Neural progenitor cell (in vitro differentiated cells): ENCODE data around the gene RALGDS. TPM values are rescaled to one million over a fixed set of nuclear protein-coding genes. Genes with fewer than 3 reads are reported as not detected.

Source experiments
- DNase-seq: peaks from one replicate; pipeline ENCODE4 v3.0.0-alpha.2; 2016; ENCODE audit warnings: low spot score
- H2AFZ ChIP-seq: fragments of 200-600 bp; sonication (generic); replicated peaks from 2 replicates; pipeline ENCODE4 v1.6.1; 2016; ENCODE audit warnings: antibody characterized with exemption
- H3F3A ChIP-seq: fragments of 200-600 bp; sonication (generic); 2 replicates; pipeline ENCODE4 v1.6.1; 2016; ENCODE audit warnings: antibody characterized with exemption, low read depth
- H3K27ac ChIP-seq: fragments of 200-600 bp; sonication (generic); 2 replicates; pipeline ENCODE4 v1.5.1; 2016; ENCODE audit warnings: mild to moderate bottlenecking
- H3K27me3 ChIP-seq: fragments of 200-600 bp; sonication (generic); 2 replicates; pipeline ENCODE4 v1.6.1; 2016; ENCODE audit warnings: mild to moderate bottlenecking, moderate library complexity
- H3K36me3 ChIP-seq: fragments of 200-600 bp; sonication (generic); 2 replicates; pipeline ENCODE4 v1.5.1; 2016
- H3K4me1 ChIP-seq: fragments of 200-600 bp; sonication (generic); 2 replicates; pipeline ENCODE4 v1.6.1; 2016; ENCODE audit warnings: mixed run types
- H3K4me2 ChIP-seq: fragments of 200-600 bp; sonication (generic); 2 replicates; pipeline ENCODE4 v1.6.1; 2016
- H3K4me3 ChIP-seq: fragments of 200-600 bp; sonication (generic); 2 replicates; pipeline ENCODE4 v1.5.1; 2016
- H3K79me2 ChIP-seq: fragments of 200-600 bp; sonication (generic); 2 replicates; pipeline ENCODE4 v1.6.1; 2016; ENCODE audit warnings: low read depth
- H3K9ac ChIP-seq: fragments of 200-600 bp; sonication (generic); 2 replicates; pipeline ENCODE4 v1.6.1; 2016
- H3K9me3 ChIP-seq: fragments of 200-600 bp; sonication (generic); 2 replicates; pipeline ENCODE4 v1.5.1; 2016; ENCODE audit warnings: low read depth
- H4K20me1 ChIP-seq: fragments of 200-600 bp; sonication (generic); 2 replicates; pipeline ENCODE4 v1.6.1; 2016; ENCODE audit warnings: low read depth
- H3K27ac Mint-ChIP-seq: 3 replicates; pipeline ENCODE4 v1.8.0; 2021; ENCODE audit warnings: mixed read lengths
- H3K27me3 Mint-ChIP-seq: 2 replicates; pipeline ENCODE4 v1.8.0; 2022; ENCODE audit warnings: low read depth, mild to moderate bottlenecking, inconsistent platforms, moderate library complexity, mixed read lengths; ENCODE audit not compliant: insufficient read depth
- H3K36me3 Mint-ChIP-seq: 3 replicates; pipeline ENCODE4 v1.8.0; 2021; ENCODE audit warnings: mixed read lengths
- H3K4me1 Mint-ChIP-seq: 3 replicates; pipeline ENCODE4 v1.8.0; 2021; ENCODE audit warnings: mixed read lengths
- H3K4me3 Mint-ChIP-seq: 3 replicates; pipeline ENCODE4 v1.8.0; 2021; ENCODE audit warnings: mild to moderate bottlenecking, moderate library complexity, mixed read lengths
- H3K9me3 Mint-ChIP-seq: 3 replicates; pipeline ENCODE4 v1.8.0; 2020; ENCODE audit warnings: mixed read lengths
- EZH2 ChIP-seq: fragments of 200-600 bp; sonication (generic); IDR thresholded peaks from 2 replicates; pipeline ENCODE4 v1.6.1; 2017; ENCODE audit warnings: antibody characterized with exemption, mild to moderate bottlenecking, moderate library complexity
- EZH2phosphoT487 ChIP-seq: fragments of 200-600 bp; sonication (generic); IDR thresholded peaks from 2 replicates; pipeline ENCODE4 v1.6.1; 2017; ENCODE audit warnings: antibody characterized with exemption
- total RNA-seq: library from RNA; depleted of rRNA; stranded (reverse); fragments of >200 nt; gene quantifications from 2 replicates; pipeline ENCODE4 v1.2.3, GENCODE V29; 2015; ENCODE audit warnings: low replicate concordance
- TF ChIP-seq, protein P1 (sequence below): fragments of 200-600 bp; sonication (generic); IDR thresholded peaks from 2 replicates; pipeline ENCODE4 v1.5.1; 2017; ENCODE audit warnings: antibody characterized with exemption, mild to moderate bottlenecking

Gene RALGDS
- total RNA-seq, 1 donor from 2014 or later = 24.1 TPM

DNA sequence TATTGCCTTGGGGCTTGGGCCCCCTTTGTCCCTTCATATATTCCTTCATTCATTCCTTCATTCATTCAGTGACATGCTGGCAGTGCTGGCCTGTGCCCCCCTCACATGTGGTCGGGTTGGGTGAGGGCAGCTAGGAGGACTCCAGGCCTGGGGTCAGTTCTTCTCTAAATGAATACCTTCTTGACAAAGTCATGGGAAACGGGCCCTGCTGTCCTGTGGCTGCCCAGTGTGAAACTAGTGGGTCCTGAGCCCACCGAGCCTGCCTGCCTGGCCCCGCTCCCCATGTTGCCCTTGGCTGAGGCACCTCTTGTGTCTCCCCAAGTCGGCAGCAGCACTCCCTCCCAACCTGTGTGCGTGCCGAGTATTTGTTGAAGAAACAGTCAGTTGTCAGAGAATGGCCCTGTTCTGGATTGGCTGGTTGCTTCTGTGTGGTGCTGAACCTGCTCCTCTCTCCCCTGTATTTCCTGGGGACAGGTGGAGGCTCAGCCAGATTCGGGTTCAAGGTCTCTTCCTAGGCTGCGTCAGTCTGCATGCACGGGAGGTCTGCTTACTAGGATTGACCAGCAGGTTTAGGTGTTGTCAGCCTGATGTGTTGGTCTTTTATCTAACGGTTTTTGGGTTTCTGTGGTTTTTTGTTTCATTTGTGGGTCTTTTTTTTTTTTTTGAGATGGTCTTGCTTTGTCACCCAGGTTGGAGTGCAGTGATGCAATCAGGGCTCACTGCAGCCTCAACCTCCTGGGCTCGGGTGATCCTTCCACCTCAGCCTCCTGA lies 62.3 kb downstream of the RALGDS start:
- H3K27ac ChIP-seq = peak overlapping the region; percentile 53
- Mint-ChIP-seq H3K4me3 (no peak overlapping the region), H3K4me1 (peaks cover 16% of the 10 kb centered on the region), H3K36me3 (peaks cover 19% of the 10 kb centered on the region), H3K9me3 (no peaks in the 10 kb centered on the region), H3K27ac (no peak overlapping the region), H3K27me3 (peaks cover 4% of the 10 kb centered on the region)
- TF ChIP-seq EZH2phosphoT487 (no peak), EZH2 (no peak)
- TF ChIP-seq, protein P1, sequence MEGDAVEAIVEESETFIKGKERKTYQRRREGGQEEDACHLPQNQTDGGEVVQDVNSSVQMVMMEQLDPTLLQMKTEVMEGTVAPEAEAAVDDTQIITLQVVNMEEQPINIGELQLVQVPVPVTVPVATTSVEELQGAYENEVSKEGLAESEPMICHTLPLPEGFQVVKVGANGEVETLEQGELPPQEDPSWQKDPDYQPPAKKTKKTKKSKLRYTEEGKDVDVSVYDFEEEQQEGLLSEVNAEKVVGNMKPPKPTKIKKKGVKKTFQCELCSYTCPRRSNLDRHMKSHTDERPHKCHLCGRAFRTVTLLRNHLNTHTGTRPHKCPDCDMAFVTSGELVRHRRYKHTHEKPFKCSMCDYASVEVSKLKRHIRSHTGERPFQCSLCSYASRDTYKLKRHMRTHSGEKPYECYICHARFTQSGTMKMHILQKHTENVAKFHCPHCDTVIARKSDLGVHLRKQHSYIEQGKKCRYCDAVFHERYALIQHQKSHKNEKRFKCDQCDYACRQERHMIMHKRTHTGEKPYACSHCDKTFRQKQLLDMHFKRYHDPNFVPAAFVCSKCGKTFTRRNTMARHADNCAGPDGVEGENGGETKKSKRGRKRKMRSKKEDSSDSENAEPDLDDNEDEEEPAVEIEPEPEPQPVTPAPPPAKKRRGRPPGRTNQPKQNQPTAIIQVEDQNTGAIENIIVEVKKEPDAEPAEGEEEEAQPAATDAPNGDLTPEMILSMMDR = no peak
- H3K9me3 ChIP-seq = no peaks in the 10 kb centered on the region
- no peak overlapping the region for H2AFZ ChIP-seq
- no peak overlapping the region for H3K4me2 ChIP-seq
- no peak overlapping the region for H3K4me3 ChIP-seq
- no peak overlapping the region for H3K9ac ChIP-seq
- no peak for DNase-seq
- H3F3A ChIP-seq = peaks cover 20% of the 10 kb centered on the region
- H4K20me1 ChIP-seq = no peaks in the 10 kb centered on the region
- peaks cover 20% of the 10 kb centered on the region for H3K4me1 ChIP-seq
- H3K27me3 ChIP-seq = no peaks in the 10 kb centered on the region
- H3K79me2 ChIP-seq = no peaks in the 10 kb centered on the region
- H3K36me3 ChIP-seq = no peaks in the 10 kb centered on the region

DNA sequence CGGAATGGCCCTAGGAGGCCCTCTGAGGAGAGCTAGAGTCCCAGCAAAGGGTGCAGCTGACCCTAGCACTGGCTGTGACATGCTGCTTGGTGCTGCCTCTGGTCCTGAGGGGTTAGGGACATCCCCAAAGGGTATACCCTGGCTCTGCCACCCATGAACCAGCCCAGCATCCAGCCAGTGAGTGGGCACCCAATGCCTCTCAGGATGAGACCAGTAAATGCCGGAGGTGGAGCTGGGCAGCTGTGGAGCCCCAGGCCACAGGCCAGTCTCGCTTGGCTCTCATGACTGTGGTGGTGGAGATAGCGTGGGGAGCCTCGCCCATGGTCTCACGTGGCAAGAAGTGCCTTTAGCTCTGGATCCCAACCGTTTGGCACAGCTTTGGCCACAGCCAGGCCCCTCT lies 63.0 kb downstream of the RALGDS start:
- no peak overlapping the region for H3K4me3 Mint-ChIP-seq
- H3K36me3 ChIP-seq = no peaks in the 10 kb centered on the region

DNA sequence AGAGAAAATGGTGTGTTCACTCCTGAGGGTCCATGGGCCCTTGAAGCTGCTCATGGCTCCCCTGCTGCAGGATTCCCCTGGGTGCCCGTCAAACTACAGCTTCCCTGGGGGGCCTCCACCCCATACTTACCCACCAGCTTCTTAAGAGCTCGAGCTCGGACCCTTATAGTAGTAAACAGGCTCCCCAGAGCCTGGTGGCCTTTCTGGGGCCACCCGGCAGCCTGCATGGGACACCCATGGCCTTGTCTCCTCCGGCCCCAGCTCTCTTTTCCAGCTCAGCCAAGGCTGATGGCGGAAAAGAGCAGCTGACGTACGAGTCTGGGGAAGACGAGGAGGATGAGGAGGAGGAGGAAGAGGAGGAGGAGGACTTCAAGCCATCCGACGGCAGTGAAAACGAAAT lies 63.5 kb downstream of the RALGDS start:
- Histone ChIP-seq H3K4me2 (no peak overlapping the region), H3K9ac (no peak overlapping the region), H3F3A (peaks cover 20% of the 10 kb centered on the region), H4K20me1 (no peaks in the 10 kb centered on the region), H3K4me1 (peaks cover 20% of the 10 kb centered on the region), H3K79me2 (no peaks in the 10 kb centered on the region), H3K9me3 (no peaks in the 10 kb centered on the region), H3K27ac (no peak overlapping the region), H3K36me3 (no peaks in the 10 kb centered on the region), H3K4me3 (no peak overlapping the region), H2AFZ (no peak overlapping the region), H3K27me3 (no peaks in the 10 kb centered on the region)
- no peak for TF ChIP-seq EZH2
- TF ChIP-seq EZH2phosphoT487 = no peak
- TF ChIP-seq, protein P1 = no peak
- DNase-seq = no peak
- Mint-ChIP-seq H3K9me3 (no peaks in the 10 kb centered on the region), H3K4me1 (peaks cover 16% of the 10 kb centered on the region), H3K27ac (no peak overlapping the region), H3K4me3 (no peak overlapping the region), H3K36me3 (peaks cover 19% of the 10 kb centered on the region), H3K27me3 (peaks cover 4% of the 10 kb centered on the region)

More for the DNA sequence above, 63.0 kb downstream of the RALGDS start:
- peaks cover 16% of the 10 kb centered on the region for H3K4me1 Mint-ChIP-seq
- Histone ChIP-seq H3F3A (peaks cover 20% of the 10 kb centered on the region), H3K4me3 (no peak overlapping the region), H2AFZ (no peak overlapping the region), H3K9ac (no peak overlapping the region), H3K27ac (no peak overlapping the region), H3K4me2 (no peak overlapping the region), H3K4me1 (peaks cover 20% of the 10 kb centered on the region), H3K27me3 (no peaks in the 10 kb centered on the region), H3K79me2 (no peaks in the 10 kb centered on the region), H4K20me1 (no peaks in the 10 kb centered on the region), H3K9me3 (no peaks in the 10 kb centered on the region)
- H3K27me3 Mint-ChIP-seq = peaks cover 4% of the 10 kb centered on the region
- H3K9me3 Mint-ChIP-seq = no peaks in the 10 kb centered on the region
- H3K27ac Mint-ChIP-seq = no peak overlapping the region
- no peak for DNase-seq
- TF ChIP-seq EZH2 (no peak), EZH2phosphoT487 (no peak)
- TF ChIP-seq, protein P1 = no peak
- peaks cover 19% of the 10 kb centered on the region for H3K36me3 Mint-ChIP-seq
